IMR-90 (cell line): ENCODE measurements around the gene CDC42BPA. TPM values are rescaled to one million over a fixed set of nuclear protein-coding genes. Genes with fewer than 3 reads are reported as not detected.
A peak's percentile ranks its signal among the peaks of the same experiment; 100 is the strongest.

Experiments
- ATAC-seq: fragments of 200-7000 bp; cut with Tn5 transposase; 2 replicates; pipeline ENCODE4 v1.9.1; 2020; ENCODE audit warnings: low read depth, mild to moderate bottlenecking, moderate library complexity
- BruUV-seq: library from RNA; stranded (reverse); fragments of 400-500 nt; replicated peaks from 2 replicates; lab custom pipeline; 2021; lab: Mats Ljungman, UMichigan
- CTCF ChIA-PET: fragments of 300-600 bp; formaldehyde crosslinking; extraction: SDS; loops from one replicate; lab custom pipeline; 2021; ENCODE audit warnings: antibody characterized with exemption; lab: Yijun Ruan, JAX
- POLR2A ChIA-PET: fragments of 300-600 bp; sonication (Branson Sonifier 250); formaldehyde crosslinking; loops from one replicate; lab custom pipeline; 2022; ENCODE audit warnings: antibody characterized with exemption; ENCODE audit not compliant: unreplicated experiment; lab: Charles Lee
- DNase-seq: peaks from one replicate; pipeline ENCODE4 v3.0.0; 2013
- H2AFZ ChIP-seq: replicated peaks from 2 replicates; pipeline ENCODE3; 2013; ENCODE audit warnings: low read length, mild to moderate bottlenecking; ENCODE audit not compliant: poor library complexity
- H2AK5ac ChIP-seq: 2 replicates; pipeline ENCODE4 v1.6.1; 2013; ENCODE audit warnings: low read depth, low read length, inconsistent platforms
- H2AK9ac ChIP-seq: replicated peaks from 2 replicates; pipeline ENCODE3; 2013; ENCODE audit warnings: mild to moderate bottlenecking, low read depth, low read length, moderate library complexity; ENCODE audit not compliant: poor library complexity
- H2BK120ac ChIP-seq: 2 replicates; pipeline ENCODE4 v1.6.1; 2013; ENCODE audit warnings: low read depth, low read length, inconsistent platforms
- H2BK15ac ChIP-seq: 3 replicates; pipeline ENCODE4 v1.6.1; 2013; ENCODE audit warnings: low read depth, low read length, inconsistent platforms
- H2BK20ac ChIP-seq: 2 replicates; pipeline ENCODE4 v1.6.1; 2013; ENCODE audit warnings: low read depth, mild to moderate bottlenecking, inconsistent platforms, low read length, moderate library complexity
- H2BK5ac ChIP-seq: 2 replicates; pipeline ENCODE4 v1.6.1; 2013; ENCODE audit warnings: mild to moderate bottlenecking, low read depth, low read length, inconsistent platforms; ENCODE audit not compliant: poor library complexity, severe bottlenecking
- H3K14ac ChIP-seq: replicated peaks from 2 replicates; pipeline ENCODE4 v1.6.1; 2013; ENCODE audit warnings: low read depth, low read length, inconsistent platforms
- H3K18ac ChIP-seq: 2 replicates; pipeline ENCODE4 v1.6.1; 2013; ENCODE audit warnings: low read depth, low read length, control low read depth
- H3K23ac ChIP-seq: 2 replicates; pipeline ENCODE4 v1.6.1; 2013; ENCODE audit warnings: low read depth, low read length, inconsistent platforms
- H3K27ac ChIP-seq: 2 replicates; pipeline ENCODE4 v1.5.1; 2013; ENCODE audit warnings: mild to moderate bottlenecking, control low read depth, low read length; ENCODE audit not compliant: insufficient read depth
- H3K27me3 ChIP-seq: 2 replicates; pipeline ENCODE4 v1.6.1; 2013; ENCODE audit warnings: low read length; ENCODE audit not compliant: control insufficient read depth, insufficient read depth
- H3K36me3 ChIP-seq: 2 replicates; pipeline ENCODE4 v1.6.1; 2013; ENCODE audit warnings: low read length, mixed read lengths; ENCODE audit not compliant: control insufficient read depth, insufficient read depth
- H3K4ac ChIP-seq: 2 replicates; pipeline ENCODE4 v1.6.1; 2013; ENCODE audit warnings: low read depth, low read length, inconsistent platforms
- H3K4me1 ChIP-seq: 2 replicates; pipeline ENCODE4 v1.6.1; 2013; ENCODE audit warnings: low read length, mixed read lengths; ENCODE audit not compliant: control insufficient read depth, insufficient read depth
- H3K4me2 ChIP-seq: 2 replicates; pipeline ENCODE4 v1.6.1; 2013; ENCODE audit warnings: low read depth, mild to moderate bottlenecking, control low read depth, low read length, moderate library complexity
- H3K4me3 ChIP-seq: 2 replicates; pipeline ENCODE4 v1.5.1; 2013; ENCODE audit warnings: low read depth, mild to moderate bottlenecking, control low read depth, low read length, moderate library complexity; ENCODE audit not compliant: insufficient read depth
- H3K56ac ChIP-seq: 2 replicates; pipeline ENCODE4 v1.6.1; 2013; ENCODE audit warnings: low read length, inconsistent platforms; ENCODE audit not compliant: insufficient read depth; ENCODE audit errors: extremely low read depth
- H3K79me1 ChIP-seq, 2 experiments: 2 replicates each; pipeline ENCODE4 v1.6.1; 2013; ENCODE audit warnings: low read length in 2 of 2, inconsistent platforms in 1 of 2, low read depth in 1 of 2
- H3K9ac ChIP-seq: 2 replicates; pipeline ENCODE4 v1.6.1; 2013; ENCODE audit warnings: low read depth, low read length, control low read depth
- H3K9me1 ChIP-seq: 2 replicates; pipeline ENCODE4 v1.6.1; 2013; ENCODE audit warnings: low read length, inconsistent platforms; ENCODE audit not compliant: insufficient read depth
- H3K9me3 ChIP-seq: 2 replicates; pipeline ENCODE4 v1.6.1; 2013; ENCODE audit warnings: low read length; ENCODE audit not compliant: control insufficient read depth, insufficient read depth
- H4K20me1 ChIP-seq: 2 replicates; pipeline ENCODE4 v1.6.1; 2013; ENCODE audit warnings: low read length, inconsistent platforms; ENCODE audit not compliant: insufficient read depth
- H4K5ac ChIP-seq: 2 replicates; pipeline ENCODE4 v1.6.1; 2013; ENCODE audit warnings: mild to moderate bottlenecking, low read depth, low read length, control low read depth
- H4K8ac ChIP-seq, 2 experiments: 2 replicates each; pipeline ENCODE4 v1.6.1; 2013; ENCODE audit warnings: low read depth in 2 of 2, low read length in 2 of 2, control low read depth in 1 of 2, inconsistent platforms in 1 of 2
- H4K91ac ChIP-seq: 2 replicates; pipeline ENCODE4 v1.6.1; 2013; ENCODE audit warnings: low read depth, low read length, inconsistent platforms; ENCODE audit not compliant: insufficient read depth
- CEBPB ChIP-seq: IDR thresholded peaks from 2 replicates; pipeline ENCODE4 v1.6.1; 2012; ENCODE audit warnings: low read depth, low read length, improper control_type of control experiment
- CHD1 ChIP-seq: IDR thresholded peaks from 2 replicates; pipeline ENCODE4 v1.6.1; 2012; ENCODE audit warnings: low read depth, low read length, improper control_type of control experiment
- ELK1 ChIP-seq: fragments of 150-350 bp; IDR thresholded peaks from 2 replicates; pipeline ENCODE4 v1.6.1; 2016; ENCODE audit warnings: low read depth, mild to moderate bottlenecking, low read length, moderate library complexity, borderline replicate concordance
- FOS ChIP-seq: fragments of 150-350 bp; IDR thresholded peaks from 2 replicates; pipeline ENCODE4 v1.6.1; 2016; ENCODE audit warnings: low read depth, low read length
- MAFK ChIP-seq: IDR thresholded peaks from 2 replicates; pipeline ENCODE4 v1.6.1; 2012; ENCODE audit warnings: low read depth, low read length, improper control_type of control experiment
- NFE2L2 ChIP-seq: fragments of 150-350 bp; IDR thresholded peaks from 2 replicates; pipeline ENCODE4 v1.6.1; 2016; ENCODE audit warnings: low read depth, mild to moderate bottlenecking, low read length
- POLR2A ChIP-seq: IDR thresholded peaks from 2 replicates; pipeline ENCODE4 v1.6.1; 2012; ENCODE audit warnings: mild to moderate bottlenecking, low read depth, low read length
- RCOR1 ChIP-seq: IDR thresholded peaks from 2 replicates; pipeline ENCODE4 v1.6.1; 2012; ENCODE audit warnings: mild to moderate bottlenecking, low read length, improper control_type of control experiment; ENCODE audit not compliant: insufficient replicate concordance
- SMC3 ChIP-seq: fragments of 150-350 bp; IDR thresholded peaks from 2 replicates; pipeline ENCODE4 v1.6.1; 2016; ENCODE audit warnings: low read depth, mild to moderate bottlenecking, antibody characterized with exemption, low read length, moderate library complexity
- WGBS, 2 experiments: methylation state at CpG; one replicate each; pipeline versions ENCODE4 v1.1.5 to v1.1.7; 2013; ENCODE audit warnings: missing lambda C conversion rate in 2 of 2; ENCODE audit not compliant: insufficient read length in 1 of 2; ENCODE audit errors: extremely low coverage in 2 of 2; 5-methylcytosine and 5-hydroxymethylcytosine counted together
- dilution Hi-C: fragments of 300-500 bp; cut with HindIII; formaldehyde crosslinking; loops from one replicate; pipeline ENCODE4 v1.14.3; 2018; ENCODE audit warnings: low sequenced_read_pairs; ENCODE audit not compliant: unreplicated experiment
- in situ Hi-C: fragments of 300-500 bp; cut with MboI; formaldehyde crosslinking; loops from 3 replicates; pipeline ENCODE4 v1.14.3; 2019; ENCODE audit warnings: low sequenced_read_pairs, inconsistent platforms, mixed read lengths
- intact Hi-C: fragments of 100-400 bp; cut with micrococcal nuclease; formaldehyde crosslinking; loops from 2 replicates; pipeline ENCODE4 v1.10.0; 2022
- polyA plus RNA-seq, 3 experiments: library from polyadenylated mRNA; depleted of rRNA; stranded (reverse); fragments of >200 nt; gene quantifications; 2 replicates each; pipeline ENCODE4 v1.2.3, GENCODE V29; 2012; ENCODE audit warnings: low replicate concordance in 1 of 3
- total RNA-seq: library from RNA; depleted of rRNA; stranded (reverse); fragments of >200 nt; gene quantifications from 2 replicates; pipeline ENCODE4 v1.2.3, GENCODE V29; 2012
- TF ChIP-seq, protein P1 (sequence below): conservative IDR thresholded peaks from 2 replicates; pipeline ENCODE4 v1.5.1; 2012; ENCODE audit warnings: mild to moderate bottlenecking, low read depth, low read length, improper control_type of control experiment

The CDC42BPA gene
- total and polyA plus RNA-seq, 2 of the 4 experiments (the other 2 are of a cell fraction), result 9.4 to 27.8 TPM

- in situ Hi-C loops, result no loop called here
- H3K27ac ChIP-seq, result no peak overlapping the region
- POLR2A ChIA-PET, result no interaction called here
Measured at GRCh38 chr1:227273557-227273956, 44.7 kb downstream of the CDC42BPA start.

More at GRCh38 chr1:227273557-227273956, 44.7 kb downstream of the CDC42BPA start:
- no peak for TF ChIP-seq FOS
- no peak for TF ChIP-seq SMC3
- TF ChIP-seq ELK1, result no peak
- no peak for TF ChIP-seq MAFK
- TF ChIP-seq POLR2A, result no peak
- no peak for TF ChIP-seq NFE2L2
- TF ChIP-seq RCOR1, result no peak
- no peak for TF ChIP-seq CEBPB
- TF ChIP-seq, protein P1, sequence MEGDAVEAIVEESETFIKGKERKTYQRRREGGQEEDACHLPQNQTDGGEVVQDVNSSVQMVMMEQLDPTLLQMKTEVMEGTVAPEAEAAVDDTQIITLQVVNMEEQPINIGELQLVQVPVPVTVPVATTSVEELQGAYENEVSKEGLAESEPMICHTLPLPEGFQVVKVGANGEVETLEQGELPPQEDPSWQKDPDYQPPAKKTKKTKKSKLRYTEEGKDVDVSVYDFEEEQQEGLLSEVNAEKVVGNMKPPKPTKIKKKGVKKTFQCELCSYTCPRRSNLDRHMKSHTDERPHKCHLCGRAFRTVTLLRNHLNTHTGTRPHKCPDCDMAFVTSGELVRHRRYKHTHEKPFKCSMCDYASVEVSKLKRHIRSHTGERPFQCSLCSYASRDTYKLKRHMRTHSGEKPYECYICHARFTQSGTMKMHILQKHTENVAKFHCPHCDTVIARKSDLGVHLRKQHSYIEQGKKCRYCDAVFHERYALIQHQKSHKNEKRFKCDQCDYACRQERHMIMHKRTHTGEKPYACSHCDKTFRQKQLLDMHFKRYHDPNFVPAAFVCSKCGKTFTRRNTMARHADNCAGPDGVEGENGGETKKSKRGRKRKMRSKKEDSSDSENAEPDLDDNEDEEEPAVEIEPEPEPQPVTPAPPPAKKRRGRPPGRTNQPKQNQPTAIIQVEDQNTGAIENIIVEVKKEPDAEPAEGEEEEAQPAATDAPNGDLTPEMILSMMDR, result no peak
- TF ChIP-seq CHD1, result no peak
- Histone ChIP-seq H2BK120ac (no peak overlapping the region), H3K79me1 (peaks cover 11 to 33% of the 10 kb centered on the region in 2 experiments), H3K14ac (no peak overlapping the region), H2AK5ac (no peak overlapping the region), H3K56ac (no peak overlapping the region), H3K18ac (no peak overlapping the region), H2AK9ac (no peak overlapping the region), H4K20me1 (peaks cover 21% of the 10 kb centered on the region), H3K27me3 (no peaks in the 10 kb centered on the region), H3K4me2 (no peak overlapping the region), H3K9ac (no peak overlapping the region), H3K23ac (no peak overlapping the region), H4K8ac (no peak overlapping the region), H3K4me1 (no peaks in the 10 kb centered on the region), H2BK15ac (no peak overlapping the region), H3K4ac (no peak overlapping the region), H3K9me3 (no peaks in the 10 kb centered on the region), H2BK20ac (no peak overlapping the region), H4K5ac (no peak overlapping the region), H2BK5ac (no peak overlapping the region), H3K36me3 (no peaks in the 10 kb centered on the region), H3K9me1 (no peaks in the 10 kb centered on the region), H3K4me3 (no peak overlapping the region), H4K91ac (no peak overlapping the region), H2AFZ (no peak overlapping the region)
- intact Hi-C loops (no loop called here), dilution Hi-C loops (no loop called here)
- ATAC-seq (no peak), DNase-seq (peak; percentile 8)
- CTCF ChIA-PET, result no interaction called here
- WGBS, 2 experiments, result no CpG with 5 or more reads among the region's 2 CpGs
- no TSS peak for BruUV-seq
